Eye (tissue), 1 donor: ENCODE measurements around the gene POLR3K.
"Not testable (repeated sequence)": the region's sequence is repeated elsewhere in the genome, so short reads cannot be mapped to it uniquely, and the experiment has no call there.

Experiments used
- DNase-seq: peaks from one replicate; pipeline ENCODE4 v3.0.0-alpha.2; 2015

POLR3K gene

DNA sequence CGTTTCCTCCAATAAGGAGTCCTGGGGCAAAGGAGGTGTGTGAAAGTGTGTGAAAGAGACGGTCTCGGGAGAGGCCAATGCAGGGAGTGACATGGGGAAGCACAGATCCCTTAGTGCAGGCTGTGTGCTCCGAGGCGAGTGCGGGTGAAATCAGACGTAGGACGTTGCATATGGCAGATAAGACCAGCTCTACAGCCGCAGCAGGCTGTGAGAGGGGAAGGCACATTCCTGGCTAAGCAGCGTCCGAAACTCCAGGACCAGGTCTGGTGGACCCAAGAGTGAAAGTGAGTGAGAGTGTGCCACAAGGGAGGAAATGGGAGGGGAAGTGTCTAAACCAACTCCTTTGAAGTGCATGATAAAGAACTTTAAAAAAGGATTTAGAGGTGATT lies 11.3 kb downstream of the POLR3K start:
- no peak for DNase-seq

DNA sequence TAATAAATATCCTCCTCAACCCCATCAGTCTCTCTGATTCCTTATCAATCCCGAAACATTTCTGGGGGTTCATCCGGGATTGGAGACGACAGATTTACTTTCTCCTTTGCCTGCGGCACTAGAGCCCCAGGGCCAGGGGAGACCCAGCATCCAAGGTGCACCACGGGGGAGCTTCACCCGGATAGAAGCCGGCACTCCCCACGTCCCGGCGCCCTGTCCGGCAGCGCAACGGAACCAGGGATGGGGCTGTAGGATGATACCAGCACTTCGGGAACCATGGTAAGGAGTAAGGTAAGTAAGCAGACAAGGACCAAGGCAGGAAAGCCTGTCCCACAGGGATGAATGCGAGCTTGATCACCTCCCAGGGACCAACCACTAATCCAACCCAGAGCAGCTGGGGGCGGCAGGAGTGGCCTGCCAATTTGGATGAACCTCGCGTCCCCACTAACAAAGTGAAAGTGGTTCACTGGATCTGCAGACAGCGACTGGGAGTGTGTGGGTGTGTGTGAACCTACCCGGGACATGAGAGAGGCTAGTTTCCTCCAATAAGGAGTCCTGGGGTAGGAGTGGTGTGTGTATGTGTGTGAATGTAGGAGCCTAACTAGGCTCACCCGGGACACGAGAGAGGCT lies 11.9 kb downstream of the POLR3K start:
- DNase-seq, result no peak

DNA sequence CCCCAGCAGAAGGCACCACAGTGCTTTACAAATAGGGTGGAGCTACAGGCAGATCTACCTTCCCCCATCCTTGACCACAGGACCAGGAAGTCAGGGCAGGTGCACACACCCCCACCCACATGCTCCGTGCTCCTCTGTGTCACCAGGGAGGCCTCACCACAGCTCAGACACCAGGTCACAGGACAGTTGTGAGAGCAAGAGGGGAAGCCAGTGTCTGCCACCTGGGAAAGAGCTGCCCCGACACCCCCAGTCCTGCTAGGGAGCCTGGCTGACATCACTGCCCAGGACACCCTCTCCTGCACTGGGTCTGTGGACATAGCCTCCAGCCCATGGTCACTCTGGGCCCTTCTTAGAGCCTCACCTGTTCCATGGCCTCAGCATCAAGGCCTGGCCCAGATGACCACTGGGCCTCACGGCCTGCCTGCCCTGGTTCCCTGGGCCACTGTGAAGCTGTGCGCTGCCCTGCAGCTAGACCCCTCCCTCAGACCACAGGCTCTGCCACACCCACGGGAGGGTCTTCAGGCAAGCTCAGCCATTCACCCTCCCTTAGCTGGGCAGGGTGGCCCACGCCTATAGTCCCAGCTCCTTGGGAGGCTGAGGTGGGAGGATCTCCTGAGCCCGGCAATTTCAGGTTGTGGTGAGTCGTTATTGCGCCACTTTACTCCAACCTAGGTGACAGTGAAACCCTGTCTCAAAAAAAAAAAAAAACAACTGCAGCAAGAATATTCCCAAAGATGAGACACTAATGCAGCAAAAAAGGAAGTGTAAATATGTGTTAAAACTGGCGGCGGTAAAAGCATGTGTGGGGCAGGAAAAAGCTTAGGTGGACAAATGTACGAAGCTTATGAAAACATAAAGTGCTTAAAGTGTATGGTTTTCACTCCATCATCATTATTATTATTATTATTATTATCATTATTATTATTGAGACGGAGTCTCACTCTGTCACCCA lies 14.2 kb downstream of the POLR3K start:
- DNase-seq, result no peak

DNA sequence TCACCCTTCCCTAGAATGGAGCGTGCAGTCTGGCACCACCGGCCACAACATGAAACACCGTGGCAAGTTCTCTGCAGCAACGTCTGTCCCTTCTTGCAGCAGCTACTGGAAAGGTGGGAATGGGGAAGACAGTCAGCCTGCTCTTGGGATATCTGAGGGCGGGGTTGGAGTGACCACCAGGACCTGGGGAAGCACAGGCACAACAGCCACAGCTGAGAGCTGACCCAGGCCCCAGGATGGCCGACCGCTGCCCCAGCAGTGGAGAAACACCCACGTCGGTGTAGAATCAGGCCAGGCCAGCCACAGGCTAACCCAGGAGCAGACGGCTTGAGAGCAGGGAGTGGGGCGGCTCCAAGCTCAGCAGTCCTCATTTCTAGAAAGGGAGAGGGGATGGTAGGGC lies 15.2 kb downstream of the POLR3K start:
- DNase-seq, result not testable (repeated sequence)

DNA sequence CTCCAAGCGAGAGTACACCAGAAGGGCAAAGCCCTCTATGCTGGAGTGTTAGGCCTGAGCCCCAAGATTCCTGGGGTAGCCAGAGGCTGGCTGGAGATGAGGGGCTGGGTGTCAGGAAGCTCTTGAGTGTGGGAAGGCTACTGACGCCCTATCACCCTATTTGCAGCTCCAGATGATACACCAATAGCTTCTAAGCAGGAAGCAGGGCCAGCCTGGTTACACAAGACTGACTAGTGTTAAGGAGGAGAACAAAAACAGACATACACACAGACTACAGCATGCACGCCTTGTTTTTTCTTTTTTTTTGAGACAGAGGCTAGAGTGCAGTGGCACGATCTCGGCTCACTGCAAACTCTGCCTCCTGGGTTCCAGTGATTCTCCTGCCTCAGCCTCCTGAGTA lies 15.9 kb downstream of the POLR3K start:
- DNase-seq, result no peak

DNA sequence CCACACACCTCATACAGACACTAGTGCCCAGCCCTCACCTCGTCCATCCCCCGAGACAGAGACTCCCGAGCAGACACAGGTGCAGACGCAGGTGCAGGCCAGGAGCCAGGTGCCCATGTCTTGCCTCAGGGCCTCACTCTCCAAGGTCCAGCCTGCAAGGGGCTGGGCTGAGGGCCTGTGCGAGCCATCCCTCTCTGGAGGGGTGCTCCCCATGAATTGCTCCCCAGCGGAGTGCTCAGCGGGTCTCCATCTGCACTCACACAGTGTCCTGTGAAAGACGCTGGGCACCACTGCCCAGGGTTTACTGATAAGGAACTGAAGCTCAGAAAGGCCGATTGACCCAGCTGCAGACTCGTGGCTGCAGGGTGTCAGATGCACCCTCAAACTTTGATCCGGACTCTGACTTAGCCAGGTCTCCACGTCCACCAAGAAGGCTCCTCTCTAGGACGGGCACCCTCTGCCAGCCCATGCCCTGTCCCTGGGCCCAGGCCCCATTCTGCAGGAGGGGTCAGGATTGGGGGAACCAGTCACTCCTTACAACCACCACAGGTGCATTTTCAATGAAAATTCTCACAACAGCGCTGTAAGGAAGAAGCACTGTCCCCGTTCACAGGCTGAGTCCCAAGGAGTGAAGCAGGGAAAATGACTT lies 16.9 kb downstream of the POLR3K start:
- no peak for DNase-seq

DNA sequence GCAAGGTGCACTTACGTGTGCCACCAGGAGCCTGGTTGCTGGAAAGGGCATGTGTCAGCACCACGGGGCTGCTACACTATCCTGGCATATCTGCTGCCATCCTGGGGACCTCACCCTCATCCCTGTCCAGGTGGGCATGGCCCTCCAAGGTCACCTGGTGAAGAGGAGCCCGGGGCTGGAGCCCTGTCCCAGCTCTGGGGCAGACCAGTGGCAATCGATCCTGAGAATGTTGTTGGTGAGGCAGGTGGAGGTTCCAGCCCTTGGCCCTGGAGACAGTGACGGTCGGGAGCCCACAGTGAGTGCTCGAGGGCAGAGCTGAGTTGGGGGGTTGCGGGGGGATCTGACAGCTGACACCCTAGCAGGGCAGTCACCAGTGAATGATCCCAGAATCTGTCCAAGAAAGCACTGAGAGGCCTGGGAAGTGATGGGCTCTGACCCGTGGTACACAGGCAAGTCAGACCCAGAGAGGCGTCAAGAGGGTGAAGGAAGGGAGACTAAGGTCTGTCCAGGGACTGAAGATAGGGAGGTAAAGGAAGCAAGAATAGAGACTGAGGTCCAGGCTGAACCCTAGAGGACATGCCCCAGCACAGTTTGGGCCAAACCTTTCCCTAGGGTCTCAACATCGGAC lies 17.6 kb downstream of the POLR3K start:
- DNase-seq, result no peak

DNA sequence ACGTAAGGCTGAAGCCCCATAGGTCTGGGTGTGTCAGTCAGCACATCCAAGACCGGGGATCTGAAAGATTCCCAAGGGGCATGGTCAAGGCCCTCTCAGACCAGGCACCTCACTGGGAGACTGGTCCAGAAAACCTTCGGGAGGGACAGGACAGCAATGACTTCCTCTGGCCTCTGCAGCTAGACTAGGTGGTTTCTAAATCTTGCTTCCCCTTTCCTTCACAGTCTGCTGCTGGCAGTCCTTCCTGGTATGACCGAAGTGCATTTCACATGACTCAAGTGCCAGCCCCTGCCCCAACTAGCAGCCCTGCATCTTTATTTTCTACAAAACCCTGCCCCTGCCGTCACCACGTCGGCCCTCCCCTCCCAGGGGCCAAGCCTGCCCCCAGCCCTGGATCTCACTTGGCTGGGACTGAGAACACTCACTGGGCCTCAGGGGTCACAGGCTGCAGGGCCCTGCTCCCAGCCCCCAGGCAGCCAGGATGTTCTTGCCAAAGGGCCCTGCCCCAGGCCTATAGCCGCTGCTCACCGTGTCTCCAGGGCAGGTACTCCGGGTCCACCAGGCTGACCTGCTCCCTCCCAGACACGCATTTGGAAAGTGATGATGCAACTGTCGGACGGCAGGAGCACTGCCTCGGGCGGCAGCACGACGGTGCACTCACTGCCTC lies 18.3 kb downstream of the POLR3K start:
- no peak for DNase-seq

DNA sequence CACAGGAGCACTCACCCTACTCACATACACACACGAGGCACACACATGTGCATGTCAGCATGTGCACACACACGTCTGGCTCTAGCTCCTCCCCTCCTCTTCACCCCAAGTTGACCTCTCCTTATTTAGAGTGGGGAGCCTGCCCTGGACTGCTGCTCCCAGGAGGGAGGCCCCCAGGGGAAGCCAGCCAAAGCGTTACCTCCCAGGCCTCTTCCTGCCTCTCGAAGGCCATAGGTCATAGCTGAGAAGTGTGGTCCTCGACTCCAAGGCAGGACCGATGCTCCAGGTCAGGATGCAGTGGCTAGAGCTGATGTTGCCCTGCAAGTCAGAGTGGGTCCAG lies 18.8 kb downstream of the POLR3K start:
- peak; percentile 22 for DNase-seq

DNA sequence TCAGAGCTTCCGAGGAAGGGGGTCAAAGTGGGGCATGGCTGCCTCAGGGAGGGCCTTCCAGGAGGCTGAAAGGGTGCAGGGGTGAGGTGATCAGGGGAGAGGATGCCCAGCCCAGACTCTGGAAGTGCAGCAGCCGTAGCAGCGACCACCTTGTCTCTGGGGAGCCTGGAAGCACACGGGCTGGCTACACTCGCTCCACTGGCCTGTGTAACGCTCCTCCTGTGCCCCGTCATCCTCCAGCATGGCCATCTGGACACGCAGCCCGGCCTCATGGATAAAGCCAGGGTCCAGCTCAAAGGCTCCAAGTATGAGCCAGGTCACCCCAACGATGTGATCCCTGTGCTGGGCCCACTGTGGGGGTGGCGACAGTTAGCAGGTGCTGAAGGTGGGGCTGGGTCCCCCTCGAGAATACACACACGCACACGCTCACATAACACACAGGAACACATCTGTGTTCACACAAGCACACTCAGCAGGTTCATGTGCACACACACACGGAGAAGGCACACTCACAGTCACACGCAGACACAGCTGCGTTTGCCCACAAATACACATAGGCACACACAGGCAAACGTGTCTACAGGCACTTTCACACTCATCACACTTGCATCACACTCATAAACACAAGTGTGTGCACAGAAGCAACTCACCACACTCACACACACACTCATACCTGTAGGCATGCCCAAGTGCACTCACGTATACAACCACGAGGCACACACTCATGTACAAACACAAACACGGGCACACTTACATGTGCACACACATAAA lies 19.3 kb downstream of the POLR3K start:
- DNase-seq, result peak; percentile 32

DNA sequence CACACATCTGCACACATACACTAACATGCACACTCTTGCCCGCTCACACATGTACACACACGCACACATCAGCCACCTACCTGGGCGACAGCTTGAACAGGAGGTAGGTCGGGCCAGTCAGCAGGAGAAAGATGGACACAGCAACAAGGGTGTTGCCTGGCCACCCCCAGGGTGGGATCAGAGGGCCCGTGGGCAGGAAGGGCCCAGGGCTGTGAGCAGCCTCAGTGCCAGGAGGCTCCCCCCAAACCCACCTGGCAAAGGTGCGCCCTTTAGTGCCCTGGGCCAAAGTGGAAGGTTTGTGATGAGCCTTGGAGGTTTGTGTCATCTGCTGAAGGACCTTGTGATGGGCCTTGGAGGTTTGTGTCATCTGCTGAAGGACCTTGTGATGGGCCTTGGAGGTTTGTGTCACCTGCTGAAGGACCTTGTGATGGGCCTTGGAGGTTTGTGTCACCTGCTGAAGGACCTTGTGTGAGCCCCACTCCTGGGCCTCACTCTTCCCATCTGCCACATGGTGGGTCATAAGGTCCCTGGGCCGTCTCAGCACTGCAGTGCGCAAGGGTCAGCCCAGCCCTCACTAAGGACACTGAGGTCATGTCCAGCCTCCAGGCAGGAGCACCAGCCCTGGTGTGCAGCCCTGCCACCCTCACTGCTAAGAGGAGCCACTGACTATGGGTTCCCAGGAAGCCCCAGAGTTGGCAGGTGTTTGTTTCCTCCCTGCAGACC lies 20.1 kb downstream of the POLR3K start:
- not testable (repeated sequence) for DNase-seq

DNA sequence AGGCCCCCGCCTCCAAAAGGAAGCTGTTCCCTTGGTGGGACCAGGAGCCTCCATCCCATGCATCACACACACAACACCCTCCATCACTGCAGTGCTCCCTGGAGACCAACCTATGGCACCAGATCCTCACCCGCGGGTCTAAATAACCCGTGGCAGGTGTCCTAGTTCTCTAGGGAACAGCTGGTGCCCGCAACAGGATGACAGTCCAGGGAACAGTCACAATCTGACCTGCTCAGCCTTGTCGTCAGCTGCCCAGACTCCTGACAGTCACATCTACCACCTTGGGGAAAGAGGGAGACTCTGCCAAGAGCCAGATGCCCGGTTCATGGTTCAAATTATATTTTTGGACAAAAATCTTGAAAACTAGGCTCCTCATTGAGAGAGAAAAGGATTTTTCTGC lies 22.8 kb downstream of the POLR3K start:
- not testable (repeated sequence) for DNase-seq

DNA sequence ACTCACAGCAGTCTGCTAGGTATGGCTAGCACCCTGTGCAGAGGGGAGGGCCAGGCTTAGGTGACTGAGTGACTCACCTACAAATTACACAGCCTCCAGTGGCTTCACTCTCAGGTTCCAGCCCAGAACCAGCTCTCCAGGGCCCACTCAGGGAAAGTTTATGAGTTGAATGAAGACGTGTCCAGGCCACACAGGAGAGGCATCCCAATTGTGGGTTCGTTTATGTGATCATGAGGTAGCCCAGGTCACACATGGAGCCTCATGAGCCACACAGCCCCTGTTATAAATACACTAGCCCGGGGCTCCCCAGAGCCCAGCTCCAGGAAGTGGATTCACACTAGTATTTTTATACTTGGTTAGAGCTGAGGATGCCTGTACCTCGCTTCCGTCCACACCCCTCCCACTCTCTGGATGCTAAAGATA lies 27.5 kb downstream of the POLR3K start:
- not testable (repeated sequence) for DNase-seq

DNA sequence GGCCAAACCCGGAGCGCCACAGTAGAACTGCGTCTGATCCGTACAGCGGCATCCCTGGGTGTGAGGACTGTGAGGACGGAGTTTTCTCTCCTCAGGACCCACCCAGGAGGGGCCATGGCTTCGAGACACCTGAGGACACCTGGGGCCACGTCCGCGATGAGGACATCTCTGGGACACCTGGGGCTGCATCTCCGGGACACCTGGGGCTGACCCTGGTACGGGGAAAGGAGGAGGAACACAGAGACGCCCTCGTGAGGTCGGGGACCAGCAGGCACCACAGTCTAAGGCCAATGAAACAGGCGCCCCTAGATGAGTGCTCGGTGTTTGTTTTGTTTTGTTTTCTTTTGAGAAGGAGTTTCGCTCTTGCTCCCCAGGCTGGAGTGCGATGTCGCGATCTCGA lies 29.3 kb downstream of the POLR3K start:
- DNase-seq, result not testable (repeated sequence)

DNA sequence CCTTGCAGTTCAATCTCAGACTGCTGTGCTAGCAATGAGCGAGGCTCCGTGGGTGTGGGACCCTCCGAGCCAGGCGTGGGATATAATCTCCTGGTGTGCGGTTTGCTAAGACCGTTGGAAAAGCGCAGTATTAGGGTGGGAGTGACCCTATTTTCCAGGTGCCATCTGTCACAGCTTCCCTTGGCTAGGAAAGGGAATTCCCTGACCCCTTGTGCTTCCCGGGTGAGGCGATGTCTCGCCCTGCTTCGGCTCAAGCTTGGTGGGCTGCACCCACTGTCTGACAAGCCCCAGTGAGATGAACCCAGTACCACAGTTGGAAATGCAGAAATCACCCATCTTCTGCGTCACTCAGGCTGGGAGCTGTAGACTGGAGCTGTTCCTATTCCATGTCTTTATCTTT lies 32.5 kb downstream of the POLR3K start:
- DNase-seq, result not testable (repeated sequence)

DNA sequence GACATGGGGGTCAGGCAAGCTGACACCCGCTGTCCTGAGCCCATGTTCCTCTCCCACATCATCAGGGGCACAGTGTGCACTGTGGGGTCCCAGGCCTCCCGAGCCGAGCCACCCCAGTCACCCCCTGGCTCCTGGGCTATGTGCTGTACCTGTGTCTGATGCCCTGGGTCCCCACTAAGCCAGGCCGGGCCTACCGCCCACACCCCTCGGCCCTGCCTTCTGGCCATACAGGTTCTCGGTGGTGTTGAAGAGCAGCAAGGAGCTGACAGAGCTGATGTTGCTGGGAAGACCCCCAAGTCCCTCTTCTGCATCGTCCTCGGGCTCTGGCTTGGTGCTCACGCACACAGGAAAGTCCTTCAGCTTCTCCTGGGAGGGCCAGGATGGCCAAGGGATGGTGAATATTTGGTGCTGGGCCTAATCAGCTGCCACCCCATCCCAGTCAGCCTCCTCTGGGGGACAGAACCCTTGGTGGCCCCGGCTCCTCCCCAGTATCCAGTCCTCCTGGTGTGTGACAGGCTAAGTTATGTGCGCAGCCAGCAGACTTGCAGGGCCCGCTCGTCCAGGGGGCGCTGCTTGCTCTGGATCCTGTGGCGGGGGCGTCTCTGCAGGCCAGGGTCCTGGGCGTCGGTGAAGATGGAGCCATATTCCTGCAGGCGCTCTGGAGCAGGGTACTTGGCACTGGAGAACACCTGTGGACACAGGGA lies 36.2 kb downstream of the POLR3K start:
- DNase-seq, result not testable (repeated sequence)

DNA sequence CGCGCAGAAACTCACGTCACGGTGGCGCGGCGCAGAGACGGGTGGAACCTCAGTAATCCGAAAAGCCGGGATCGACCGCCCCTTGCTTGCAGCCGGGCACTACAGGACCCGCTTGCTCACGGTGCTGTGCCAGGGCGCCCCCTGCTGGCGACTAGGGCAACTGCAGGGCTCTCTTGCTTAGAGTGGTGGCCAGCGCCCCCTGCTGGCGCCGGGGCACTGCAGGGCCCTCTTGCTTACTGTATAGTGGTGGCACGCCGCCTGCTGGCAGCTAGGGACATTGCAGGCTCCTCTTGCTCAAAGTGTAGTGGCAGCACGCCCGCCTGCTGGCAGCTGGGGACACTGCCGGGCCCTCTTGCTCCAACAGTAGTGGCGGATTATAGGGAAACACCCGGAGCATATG lies 42.6 kb downstream of the POLR3K start:
- DNase-seq, result not testable (repeated sequence)

DNA sequence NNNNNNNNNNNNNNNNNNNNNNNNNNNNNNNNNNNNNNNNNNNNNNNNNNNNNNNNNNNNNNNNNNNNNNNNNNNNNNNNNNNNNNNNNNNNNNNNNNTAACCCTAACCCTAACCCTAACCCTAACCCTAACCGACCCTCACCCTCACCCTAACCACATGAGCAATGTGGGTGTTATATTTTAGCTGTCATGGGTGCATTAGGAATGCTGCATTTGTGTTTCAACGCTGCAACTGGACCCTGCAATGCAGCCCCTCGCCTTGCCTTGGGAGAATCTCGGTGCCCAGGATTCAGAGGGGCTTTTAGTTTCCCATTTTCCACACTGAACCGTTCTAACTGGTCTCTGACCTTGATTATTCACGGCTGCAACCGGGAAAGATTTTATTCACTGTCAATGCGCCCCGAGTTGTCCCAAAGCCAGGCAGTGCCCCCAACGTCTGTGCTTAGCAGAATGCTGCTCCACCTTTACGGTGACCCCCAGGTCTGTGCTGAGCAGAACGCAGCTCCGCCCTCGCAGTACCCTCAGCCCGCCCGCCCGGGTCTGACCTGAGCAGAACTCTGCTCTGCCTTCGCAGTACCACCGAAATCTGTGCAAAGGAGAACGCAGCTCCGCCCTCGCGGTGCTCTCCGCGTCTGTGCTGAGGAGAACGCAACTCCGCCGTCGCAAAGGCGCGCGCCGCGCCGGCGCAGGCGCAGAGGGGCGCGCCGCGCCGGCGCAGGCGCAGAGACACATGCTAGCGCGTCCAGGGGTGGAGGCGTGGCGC lies 43.3 kb downstream of the POLR3K start:
- peak; percentile 32 for DNase-seq
